GM08714 (cell line): ENCODE measurements around the gene GGACT.
"Not testable (repeated sequence)": the region's sequence is repeated elsewhere in the genome, so short reads cannot be mapped to it uniquely, and the experiment has no call there.

Experiments
- H3K4me3 ChIP-seq: fragments of 200-500 bp; sonication (Bioruptor generic); 2 replicates; pipeline ENCODE4 v1.5.1; 2014; ENCODE audit warnings: mild to moderate bottlenecking, low read length, inconsistent platforms
- ZNF274 ChIP-seq: IDR thresholded peaks from 2 replicates; pipeline ENCODE4 v1.6.1; 2012; ENCODE audit warnings: mild to moderate bottlenecking, low read depth, low read length

The GGACT gene

DNA sequence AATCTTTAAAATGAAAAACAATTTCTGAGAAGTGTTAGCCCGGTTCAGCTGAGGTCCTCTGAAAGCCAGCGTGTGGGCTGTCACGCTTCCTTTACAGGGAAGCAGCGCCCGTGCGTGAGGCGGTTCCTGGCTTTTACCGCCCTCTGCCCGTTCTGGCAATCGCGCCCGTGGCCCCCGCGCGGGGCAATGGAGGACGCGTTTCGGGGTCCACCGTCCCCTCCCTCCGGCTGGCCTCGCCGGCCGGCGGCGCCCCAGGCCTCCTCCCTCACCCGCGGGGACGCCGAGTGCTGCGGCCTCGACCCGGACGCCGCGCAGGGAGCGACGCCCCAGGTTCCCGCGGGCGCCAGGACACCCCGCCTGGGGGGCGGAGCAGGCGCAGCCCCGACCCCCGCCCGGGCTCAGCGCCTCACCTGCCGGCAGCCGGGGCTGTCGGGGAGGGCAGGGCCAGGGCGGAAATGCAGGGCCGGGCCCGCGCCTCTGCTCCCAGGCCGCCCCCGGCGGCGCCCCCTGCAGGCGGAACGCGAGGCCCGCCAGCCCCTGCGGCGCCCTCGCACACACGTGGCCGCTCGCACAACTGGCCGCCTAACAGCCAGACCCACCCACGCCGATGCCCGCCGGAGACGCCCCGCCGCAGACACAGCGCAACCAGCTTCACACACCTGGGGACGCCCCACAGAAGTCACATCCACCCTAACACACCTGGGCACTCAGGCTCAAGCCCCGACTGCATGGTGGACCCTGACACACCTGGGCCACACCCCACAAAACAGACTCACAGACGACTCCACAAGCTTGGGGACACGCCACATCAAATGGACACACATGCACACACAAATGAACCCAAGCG is at the start of gene GGACT:
Gene GGACT (minus strand): TSS at position 459 of the 847 bp plus-strand sequence. CDS start 56,198 bp downstream, outside the sequence.
- H3K4me3 ChIP-seq = peak within 1 kb of the TSS; percentile 56
- TF ChIP-seq ZNF274 = no peak

DNA sequence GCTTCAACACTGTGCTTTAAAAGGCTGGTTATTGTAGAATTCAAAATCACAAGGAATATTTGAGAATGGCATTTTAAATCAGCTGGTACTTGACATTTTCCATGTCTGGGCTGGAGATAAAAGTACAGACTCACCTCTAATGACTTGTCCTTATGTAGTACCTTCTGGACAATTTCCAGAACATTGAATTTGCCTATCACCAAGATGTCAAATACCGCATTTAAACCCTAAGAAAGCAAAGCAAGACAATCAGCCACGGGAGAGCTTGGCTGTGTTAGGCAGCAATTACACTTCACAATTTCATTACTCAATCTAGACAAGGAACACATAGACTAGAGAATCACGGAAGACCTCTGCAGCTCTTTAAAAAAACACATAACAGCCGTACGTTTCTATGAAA is 49.2 kb upstream of the GGACT start:
- H3K4me3 ChIP-seq = no peak overlapping the region
- TF ChIP-seq ZNF274 = no peak

DNA sequence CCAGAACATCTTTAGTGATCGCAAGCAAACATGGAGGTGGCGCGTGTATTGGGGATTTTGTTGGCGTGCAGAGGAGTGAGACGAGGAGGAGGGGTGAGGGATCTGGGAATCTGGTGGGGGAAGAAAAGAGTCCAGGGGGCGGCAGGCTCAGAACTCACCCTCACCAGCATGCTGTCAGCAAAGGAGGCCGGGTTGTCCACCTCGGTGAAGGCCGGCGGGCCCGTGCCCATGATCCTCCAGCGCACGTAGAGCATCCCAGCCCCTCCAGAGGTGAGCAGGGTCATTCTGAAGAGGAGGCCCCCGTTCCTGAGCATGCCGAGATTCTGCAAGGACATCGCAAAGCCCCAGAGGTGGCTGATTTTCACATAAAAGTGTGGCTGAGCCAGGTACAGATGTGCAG is 48.8 kb upstream of the GGACT start:
- no peak overlapping the region for H3K4me3 ChIP-seq
- TF ChIP-seq ZNF274 = no peak

DNA sequence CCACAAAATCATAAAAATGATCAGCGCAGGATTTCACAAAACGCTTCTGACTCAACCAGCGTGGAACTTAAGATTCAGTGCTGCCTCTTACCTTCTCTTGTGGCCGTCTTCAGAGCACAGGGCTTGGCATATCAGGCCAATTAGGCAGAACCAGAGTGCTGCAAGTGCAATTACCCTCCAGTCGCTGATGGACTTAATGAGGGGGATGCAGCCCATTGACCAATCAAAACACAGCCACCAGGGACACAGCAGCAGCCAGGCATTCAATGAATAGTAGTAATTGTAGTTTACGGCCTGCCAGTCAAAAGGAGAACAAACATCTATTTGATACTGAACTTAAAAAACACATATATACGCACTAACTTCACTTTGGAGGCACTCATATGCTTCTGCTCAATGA is 47.9 kb upstream of the GGACT start:
- no peak overlapping the region for H3K4me3 ChIP-seq
- no peak for TF ChIP-seq ZNF274

DNA sequence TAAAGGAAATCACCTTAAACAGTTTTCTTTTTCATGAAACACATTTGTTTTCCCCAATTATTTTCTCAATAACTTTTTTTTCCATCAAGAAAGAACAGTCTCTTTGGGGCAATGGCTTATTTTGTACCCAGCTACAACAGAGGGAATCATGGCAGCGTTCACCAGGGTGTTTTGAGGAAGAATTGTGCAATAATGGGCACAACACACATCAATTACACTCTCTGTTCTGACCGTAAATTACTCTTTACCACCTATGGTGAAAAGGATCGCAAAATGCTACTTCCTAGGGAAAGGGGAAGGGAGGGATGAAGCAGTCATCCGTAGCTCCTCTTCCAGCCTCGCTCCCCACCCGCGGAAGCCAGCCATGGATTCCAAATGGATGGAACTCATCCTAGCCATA is 47.4 kb upstream of the GGACT start:
- no peak for TF ChIP-seq ZNF274
- no peak overlapping the region for H3K4me3 ChIP-seq

DNA sequence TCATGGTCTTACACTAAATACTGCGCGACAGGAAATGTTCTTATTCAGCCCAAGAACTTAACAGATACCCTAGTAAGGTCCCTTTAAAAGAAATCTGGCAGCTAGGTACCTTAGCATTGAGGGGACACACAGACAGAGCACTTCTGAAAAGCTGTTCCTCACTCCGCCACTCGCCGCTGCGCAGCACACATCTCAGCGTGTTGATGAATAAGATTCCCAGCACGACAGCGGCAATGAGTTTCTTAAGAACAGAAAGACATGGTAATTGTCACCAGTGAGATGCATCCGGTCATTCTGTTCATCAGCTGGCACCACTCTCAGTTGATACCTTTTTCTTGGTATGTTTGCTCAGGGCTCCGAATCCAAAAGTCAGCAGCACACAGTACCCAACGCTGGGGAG is 46.1 kb upstream of the GGACT start:
- TF ChIP-seq ZNF274 = no peak
- H3K4me3 ChIP-seq = no peak overlapping the region

DNA sequence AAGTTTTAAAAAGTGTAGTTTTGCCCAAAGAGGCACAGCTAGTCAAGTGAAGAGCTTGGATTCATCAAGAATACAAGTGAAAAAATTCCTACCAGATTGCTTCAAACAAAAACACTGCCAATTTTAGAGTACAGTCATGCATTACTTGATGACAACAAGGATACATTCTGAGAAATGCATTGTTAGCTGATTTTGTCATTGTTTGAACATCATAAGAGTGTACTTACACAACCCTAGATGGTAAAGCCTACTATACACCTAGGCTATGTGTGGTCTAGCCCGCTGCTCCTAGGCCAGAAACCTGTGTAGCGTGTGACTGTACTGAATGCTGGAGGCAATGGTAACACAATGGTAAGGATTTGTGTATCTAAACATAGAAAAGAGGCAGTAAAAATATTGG is 44.9 kb upstream of the GGACT start:
- H3K4me3 ChIP-seq = no peak overlapping the region
- no peak for TF ChIP-seq ZNF274

DNA sequence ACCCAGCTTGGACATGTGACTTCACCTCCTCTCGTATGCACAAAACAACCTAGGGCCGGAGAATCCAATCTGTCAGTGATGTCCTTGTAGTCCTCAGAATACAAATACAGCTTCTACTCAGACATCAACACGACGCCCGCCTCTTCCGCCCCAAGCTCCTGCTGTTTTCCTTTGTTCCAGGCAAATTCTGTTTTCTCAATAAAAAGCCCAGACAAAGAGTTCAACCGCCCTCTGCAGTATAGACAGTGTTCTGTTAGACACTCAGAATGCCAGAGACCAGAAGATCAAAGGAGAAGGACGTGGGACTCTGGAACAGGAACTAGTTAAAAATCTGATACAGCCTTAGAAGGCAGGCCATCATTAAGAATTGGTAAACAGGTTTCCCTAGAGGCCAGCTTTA is 42.0 kb upstream of the GGACT start:
- H3K4me3 ChIP-seq = no peak overlapping the region
- TF ChIP-seq ZNF274 = no peak

DNA sequence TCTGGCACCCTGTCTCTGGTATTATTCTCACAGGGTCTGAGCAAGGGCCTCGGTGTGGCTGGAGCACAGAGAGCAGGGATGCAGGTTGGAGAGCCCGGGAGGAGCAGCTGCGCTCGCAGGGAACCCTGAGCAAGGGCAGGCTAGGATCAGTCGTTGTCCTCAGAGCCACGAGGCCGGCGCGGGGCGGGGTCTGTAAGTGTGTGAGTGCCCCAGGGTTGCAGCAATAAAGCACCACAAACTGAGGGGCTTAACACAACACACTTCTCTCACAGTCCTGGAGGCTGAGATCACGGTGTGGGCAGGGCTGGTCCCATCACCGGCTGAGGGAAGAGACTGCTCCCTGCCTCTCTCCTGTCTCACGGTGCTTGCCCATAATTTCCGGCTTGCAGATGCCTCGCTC is 38.5 kb upstream of the GGACT start:
- H3K4me3 ChIP-seq = no peak overlapping the region
- no peak for TF ChIP-seq ZNF274

DNA sequence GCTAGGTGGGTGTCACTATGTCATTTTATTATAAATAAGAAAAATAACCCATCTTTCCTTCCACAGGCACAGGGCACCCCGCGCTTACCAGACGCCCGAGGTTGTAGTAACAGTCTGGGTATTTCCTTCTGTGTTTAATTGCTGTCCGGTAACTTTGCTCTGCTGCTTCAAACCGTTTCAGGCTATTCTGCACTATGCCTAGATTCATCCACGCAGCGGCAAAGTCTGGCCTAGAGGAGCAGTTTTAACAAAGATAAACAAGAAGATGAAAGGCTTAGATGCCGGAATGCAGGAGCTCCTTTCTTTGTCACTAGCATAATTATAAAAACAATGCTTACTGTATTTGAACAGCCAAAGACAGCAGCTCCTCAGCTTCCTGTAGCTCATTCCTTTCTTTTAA is 36.9 kb upstream of the GGACT start:
- TF ChIP-seq ZNF274 = no peak
- H3K4me3 ChIP-seq = no peak overlapping the region

DNA sequence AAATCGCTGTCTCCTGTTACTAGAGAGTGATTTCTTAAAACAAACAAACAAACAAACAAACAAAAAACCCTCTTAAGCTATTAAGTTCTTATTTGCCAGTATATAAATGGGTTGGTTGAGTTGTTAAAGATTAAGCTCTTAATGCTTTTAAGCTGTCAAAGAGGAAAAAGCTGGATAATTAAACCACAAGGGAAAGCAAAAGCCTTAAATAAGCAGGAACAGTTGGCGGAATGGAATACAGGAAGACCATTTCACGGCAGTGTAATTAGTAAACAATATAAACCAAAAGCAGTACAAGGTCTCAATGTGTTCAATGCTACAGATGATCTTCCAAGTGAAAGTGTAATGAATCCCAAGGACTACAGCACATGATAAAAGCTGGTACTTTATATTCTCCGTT is 32.2 kb upstream of the GGACT start:
- no peak overlapping the region for H3K4me3 ChIP-seq
- TF ChIP-seq ZNF274 = no peak

DNA sequence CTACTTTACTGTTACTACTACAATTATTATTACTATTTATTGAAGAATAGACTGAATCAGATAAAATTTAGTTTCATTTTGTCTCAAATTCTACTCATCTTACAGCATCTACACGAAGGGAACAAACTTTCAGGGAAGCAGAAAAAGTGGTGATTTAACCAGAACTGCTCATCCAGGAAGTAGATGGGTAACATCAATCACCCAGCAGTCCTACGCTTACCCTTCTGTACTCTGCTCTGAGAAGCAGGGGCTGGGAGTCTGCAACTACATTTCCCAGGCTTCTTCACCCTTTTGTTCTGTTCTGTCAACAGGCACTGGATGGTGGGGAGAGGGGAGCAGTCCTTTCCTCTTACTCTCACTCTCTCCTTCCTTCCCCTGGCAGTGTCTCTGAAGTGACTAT is 31.4 kb upstream of the GGACT start:
- H3K4me3 ChIP-seq = no peak overlapping the region

DNA sequence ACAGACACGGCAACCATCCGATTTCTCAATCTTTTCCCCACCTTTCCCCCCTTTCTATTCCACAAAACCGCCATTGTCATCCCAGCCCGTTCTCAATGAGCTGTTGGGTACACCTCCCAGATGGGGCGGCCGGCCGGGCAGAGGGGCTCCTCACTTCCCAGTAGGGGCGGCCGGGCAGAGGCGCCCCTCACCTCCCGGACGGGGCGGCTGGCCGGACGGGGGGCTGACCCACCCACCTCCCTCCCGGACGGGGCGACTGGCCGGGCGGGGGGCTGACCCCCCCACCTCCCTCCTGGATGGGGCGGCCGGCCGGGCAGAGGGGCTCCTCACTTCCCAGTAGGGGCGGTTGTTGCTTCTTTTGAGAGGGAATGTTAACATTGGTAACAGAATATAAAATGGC is 30.3 kb upstream of the GGACT start:
- H3K4me3 ChIP-seq = not testable (repeated sequence)

More for the DNA sequence above, 31.4 kb upstream of the GGACT start:
- TF ChIP-seq ZNF274 = no peak

DNA sequence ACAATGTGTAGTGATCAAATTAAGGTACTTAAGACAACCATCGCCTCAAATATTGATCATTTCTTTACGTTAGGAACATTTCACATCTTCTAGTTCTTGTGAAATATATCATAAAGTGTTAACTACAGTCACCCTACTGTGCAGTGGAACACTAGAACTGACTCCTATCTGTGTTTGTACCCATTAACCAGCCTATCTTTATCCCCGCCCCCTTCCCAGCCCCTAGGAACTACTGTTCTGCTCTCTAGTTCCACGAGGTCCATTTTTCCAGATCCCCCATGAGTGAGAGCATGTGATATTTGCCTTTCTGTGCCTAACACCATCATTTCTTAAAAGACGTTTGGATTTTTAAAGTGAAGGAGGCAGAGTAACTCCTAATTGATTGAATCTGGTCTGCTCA is 24.4 kb upstream of the GGACT start:
- H3K4me3 ChIP-seq = no peak overlapping the region
- no peak for TF ChIP-seq ZNF274

DNA sequence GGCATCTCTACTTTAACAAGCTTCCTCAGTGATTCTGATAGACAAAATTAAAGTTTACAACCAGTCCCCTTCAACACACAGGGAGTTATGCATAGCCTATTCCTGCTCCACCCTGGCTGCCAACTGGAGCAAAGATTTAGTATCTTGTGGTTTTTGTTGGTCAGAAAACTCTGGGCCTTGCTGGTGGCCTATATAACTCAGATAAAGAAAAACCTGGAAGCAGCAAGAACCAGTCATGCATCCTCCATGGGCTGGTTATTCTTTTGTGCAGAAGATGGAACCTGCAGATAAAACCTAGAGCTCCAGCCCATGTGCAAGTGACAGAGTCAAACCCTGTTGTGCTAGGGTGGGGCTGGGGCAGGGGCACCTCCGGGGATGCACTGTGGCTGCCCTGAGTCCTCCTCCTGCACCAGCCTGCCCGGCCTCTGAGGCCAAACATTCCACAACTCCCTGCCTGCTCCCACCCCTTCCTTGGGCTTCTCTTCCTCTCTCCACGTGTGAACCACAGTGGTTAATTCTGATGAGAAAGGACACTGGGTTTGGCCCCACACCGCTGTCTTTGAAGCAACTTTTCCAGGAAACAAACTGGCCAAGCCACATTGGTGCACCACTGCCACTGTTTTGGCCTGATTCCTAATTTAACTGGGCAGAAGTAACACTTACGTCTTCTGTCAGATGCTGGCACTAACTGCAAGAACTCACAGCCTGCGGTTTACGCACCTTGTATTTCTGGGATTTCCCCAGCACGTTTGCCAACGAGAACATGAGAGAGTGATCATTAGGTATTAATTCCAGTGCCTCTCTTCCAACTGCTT is 23.3 kb upstream of the GGACT start:
- TF ChIP-seq ZNF274 = no peak
- H3K4me3 ChIP-seq = no peak overlapping the region
